OCI-LY7 (cell line): ENCODE results near the gene CDC25A. TPM values are rescaled to one million over a fixed set of nuclear protein-coding genes. Genes with fewer than 3 reads are reported as not detected.
A peak's percentile ranks its signal among the peaks of the same experiment; 100 is the strongest.

Experiments
- BruUV-seq: library from RNA; stranded (reverse); fragments of 400-500 nt; replicated peaks from 2 replicates; lab custom pipeline; 2021; lab: Mats Ljungman, UMichigan
- CTCF ChIA-PET: fragments of 300-600 bp; sonication (Branson Sonifier 250); formaldehyde crosslinking; loops from one replicate; lab custom pipeline; 2022; ENCODE audit warnings: antibody characterized with exemption; ENCODE audit not compliant: unreplicated experiment; lab: Charles Lee
- POLR2A ChIA-PET: fragments of 300-600 bp; sonication (Branson Sonifier 250); formaldehyde crosslinking; loops from one replicate; lab custom pipeline; 2022; ENCODE audit warnings: antibody characterized with exemption; lab: Charles Lee
- DNase-seq: peaks from one replicate; pipeline ENCODE4 v3.0.0-alpha.2; 2015; ENCODE audit warnings: low spot score
- H2AFZ ChIP-seq: fragments of 200-600 bp; sonication (generic), shearing (Covaris generic); 2 replicates; pipeline ENCODE4 v1.6.1; 2014; ENCODE audit warnings: mild to moderate bottlenecking, antibody characterized with exemption, low read length, moderate library complexity
- H3K27ac ChIP-seq: fragments of 200-600 bp; sonication (generic); 2 replicates; pipeline ENCODE4 v1.5.1; 2014; ENCODE audit warnings: mixed run types, low read depth, mild to moderate bottlenecking, moderate library complexity, low read length, inconsistent platforms; ENCODE audit not compliant: poor library complexity, severe bottlenecking
- H3K36me3 ChIP-seq: fragments of 200-600 bp; sonication (generic); 2 replicates; pipeline ENCODE4 v1.6.1; 2014; ENCODE audit warnings: mild to moderate bottlenecking, antibody characterized with exemption, low read length, moderate library complexity, mixed read lengths; ENCODE audit not compliant: insufficient read depth
- H3K4me1 ChIP-seq: fragments of 200-600 bp; sonication (generic); 2 replicates; pipeline ENCODE4 v1.5.1; 2014; ENCODE audit warnings: mild to moderate bottlenecking, low read length; ENCODE audit not compliant: insufficient read depth, poor library complexity, severe bottlenecking
- H3K4me2 ChIP-seq: fragments of 200-600 bp; sonication (generic); 2 replicates; pipeline ENCODE4 v1.6.1; 2014; ENCODE audit warnings: mild to moderate bottlenecking, low read length
- H3K4me3 ChIP-seq: fragments of 200-600 bp; sonication (generic); 2 replicates; pipeline ENCODE4 v1.5.1; 2014; ENCODE audit warnings: mild to moderate bottlenecking, low read depth, low read length; ENCODE audit not compliant: poor library complexity, severe bottlenecking
- H3K79me2 ChIP-seq: fragments of 200-600 bp; sonication (generic); 2 replicates; pipeline ENCODE4 v1.6.1; 2016; ENCODE audit warnings: low read depth, mild to moderate bottlenecking, low read length, moderate library complexity, mixed read lengths; ENCODE audit not compliant: insufficient read depth
- H3K9me2 ChIP-seq: fragments of 200-600 bp; sonication (generic); 2 replicates; pipeline ENCODE4 v1.6.1; 2016; ENCODE audit warnings: mild to moderate bottlenecking, low read length, mixed read lengths; ENCODE audit not compliant: insufficient read depth
- H3K9me3 ChIP-seq: fragments of 200-600 bp; sonication (generic); 2 replicates; pipeline ENCODE4 v1.6.1; 2014; ENCODE audit warnings: mild to moderate bottlenecking, mixed run types, low read length, mixed read lengths
- H4K20me1 ChIP-seq: fragments of 200-600 bp; sonication (generic); 2 replicates; pipeline ENCODE4 v1.6.1; 2014; ENCODE audit warnings: mild to moderate bottlenecking, antibody characterized with exemption, low read length, moderate library complexity, mixed read lengths; ENCODE audit not compliant: insufficient read depth
- CTCF ChIP-seq: fragments of 200-600 bp; sonication (generic); conservative IDR thresholded peaks from 2 replicates; pipeline ENCODE4 v1.5.1; 2014; ENCODE audit warnings: mild to moderate bottlenecking, antibody characterized with exemption, low read length, moderate library complexity, mixed read lengths
- EZH2phosphoT487 ChIP-seq: fragments of 200-600 bp; sonication (generic); IDR thresholded peaks from 2 replicates; pipeline ENCODE4 v1.6.1; 2018; ENCODE audit warnings: low read depth, borderline replicate concordance, mild to moderate bottlenecking, mixed run types, antibody characterized with exemption, low read length, moderate library complexity, mixed read lengths
- intact Hi-C: fragments of 100-400 bp; cut with micrococcal nuclease; formaldehyde crosslinking; loops from one replicate; pipeline ENCODE4 v1.10.0; 2022; ENCODE audit not compliant: unreplicated experiment
- total RNA-seq, 2 experiments: library from RNA; depleted of rRNA in 1 of 2; stranded (reverse); fragments of >200 nt in 1 of 2; shearing (Covaris generic) in 1 of 2; gene quantifications; 2 replicates each; pipeline ENCODE4 v1.2.3, GENCODE V29; 2014 to 2022

CDC25A gene
- total RNA-seq, 2 experiments from 2014 or later, result 75.4 to 83.4 TPM

GRCh38 chr3:48151058-48151806, 37.0 kb downstream of the CDC25A start:
- H4K20me1 ChIP-seq, result no peaks in the 10 kb centered on the region
- no peaks in the 10 kb centered on the region for H3K9me2 ChIP-seq
- no TSS peak for BruUV-seq
- ChIA-PET CTCF (interaction anchor here (0.6 to 1.6 kb wide), 3 partner anchors 161 to 629 kb away, joined by 3 to 5 read pairs (median 3); no protein-coding TSS in a partner anchor), POLR2A (interaction anchor here (0.5 to 1.0 kb wide), 2 partner anchors 22 to 67 kb away, joined by 3 to 6 read pairs; no protein-coding TSS in a partner anchor)
- H3K36me3 ChIP-seq, result no peaks in the 10 kb centered on the region
- H3K79me2 ChIP-seq, result no peaks in the 10 kb centered on the region
- intact Hi-C loops, result loop anchor here (1.0 to 5.0 kb wide), 4 partner anchors 64 to 629 kb away; no protein-coding TSS in a partner anchor
- H3K4me1 ChIP-seq, result no peaks in the 10 kb centered on the region
- peak; percentile 89 for TF ChIP-seq CTCF
- TF ChIP-seq EZH2phosphoT487, result no peak
- no peak overlapping the region for H2AFZ ChIP-seq
- no peak overlapping the region for H3K27ac ChIP-seq
- H3K9me3 ChIP-seq, result no peaks in the 10 kb centered on the region
- DNase-seq, result peak; percentile 68
- H3K4me3 ChIP-seq, result no peak overlapping the region
- no peak overlapping the region for H3K4me2 ChIP-seq

GRCh38 chr3:48143992-48144391, 44.2 kb downstream of the CDC25A start:
- H2AFZ ChIP-seq, result no peak overlapping the region
- no peaks in the 10 kb centered on the region for H3K36me3 ChIP-seq
- H3K9me3 ChIP-seq, result no peaks in the 10 kb centered on the region
- no peak overlapping the region for H3K4me3 ChIP-seq
- no peak for DNase-seq
- CTCF ChIA-PET, result no interaction called here
- no peaks in the 10 kb centered on the region for H4K20me1 ChIP-seq
- BruUV-seq, result no TSS peak
- no peaks in the 10 kb centered on the region for H3K4me1 ChIP-seq
- H3K79me2 ChIP-seq, result no peaks in the 10 kb centered on the region
- H3K9me2 ChIP-seq, result no peaks in the 10 kb centered on the region
- POLR2A ChIA-PET, result no interaction called here
- no peak for TF ChIP-seq CTCF
- TF ChIP-seq EZH2phosphoT487, result no peak
- no peak overlapping the region for H3K27ac ChIP-seq
- intact Hi-C loops, result no loop called here
- H3K4me2 ChIP-seq, result no peak overlapping the region

- Histone ChIP-seq H3K27ac (no peak overlapping the region), H3K4me1 (no peaks in the 10 kb centered on the region), H3K9me3 (no peaks in the 10 kb centered on the region), H3K4me2 (no peak overlapping the region), H2AFZ (no peak overlapping the region), H3K9me2 (no peaks in the 10 kb centered on the region), H3K36me3 (no peaks in the 10 kb centered on the region), H3K79me2 (no peaks in the 10 kb centered on the region), H4K20me1 (no peaks in the 10 kb centered on the region), H3K4me3 (no peak overlapping the region)
- ChIA-PET CTCF (no interaction called here), POLR2A (interaction anchor here (0.7 kb wide), 1 partner anchor 366 kb away, joined by 3 read pairs; no protein-coding TSS in a partner anchor)
- TF ChIP-seq CTCF (no peak), EZH2phosphoT487 (no peak)
- DNase-seq, result no peak
- intact Hi-C loops, result no loop called here
- BruUV-seq, result no TSS peak
Measured at GRCh38 chr3:48143567-48143966, 44.6 kb downstream of the CDC25A start.
